ENCODE results near the gene PITPNM3. TPM values are rescaled to one million over a fixed set of nuclear protein-coding genes. Genes with fewer than 3 reads are reported as not detected.

PITPNM3 gene
- total and polyA plus RNA-seq, 2 donors (not counting 1 experiment from before 2014, with no cell fraction given) = 0.99 to 1.1 TPM

GRCh38 chr17:6448473-6448872 is 107.9 kb downstream of the PITPNM3 start:
- no peak for TF ChIP-seq CTCF (conservative IDR thresholded peaks at IDR 0.05 in 1 of 2, IDR thresholded peaks at IDR 0.05 in 1 of 2; ENCODE audit: low read depth in 1 of 2, low read length in 2 of 2)
- TF ChIP-seq EZH2 (IDR thresholded peaks at IDR 0.05; ENCODE audit: low read length, missing control alignments) = no peak
- Histone ChIP-seq H2AFZ (ENCODE audit: low read length) (no peak overlapping the region), H3K36me3 (ENCODE audit: control insufficient read depth, insufficient read depth, low read length) (peaks cover 3% of the 10 kb centered on the region), H3K9me3 (ENCODE audit: control insufficient read depth, insufficient read depth, low read depth, low read length) (no peaks in the 10 kb centered on the region), H3K27me3 (ENCODE audit: control insufficient read depth, insufficient read depth, low read length) (no peaks in the 10 kb centered on the region), H3K27ac (ENCODE audit: insufficient read depth, low read length) (no peak overlapping the region), H4K20me1 (ENCODE audit: control insufficient read depth, extremely low read depth, insufficient read depth, low read length) (no peaks in the 10 kb centered on the region), H3K4me1 (ENCODE audit: control insufficient read depth, extremely low read depth, insufficient read depth, low read length) (peaks cover 9% of the 10 kb centered on the region), H3K9ac (ENCODE audit: insufficient read depth, low read length) (no peak overlapping the region), H3K79me2 (ENCODE audit: control insufficient read depth, insufficient read depth, low read length) (no peaks in the 10 kb centered on the region), H3K4me3 (replicated peaks in 1 of 4; ENCODE audit: control extremely low read depth in 1 of 4, insufficient read depth in 1 of 4, low read depth in 3 of 4, low read length in 4 of 4) (no peak overlapping the region), H3K4me2 (ENCODE audit: extremely low read depth, insufficient read depth, low read length) (no peak overlapping the region)
- DNase-seq (ENCODE audit: low read depth in 2 of 2) = no peak

GRCh38 chr17:6446516-6447100 is 109.7 kb downstream of the PITPNM3 start:
- Histone ChIP-seq H3K9ac (ENCODE audit: insufficient read depth, low read length) (no peak overlapping the region), H4K20me1 (ENCODE audit: control insufficient read depth, extremely low read depth, insufficient read depth, low read length) (no peaks in the 10 kb centered on the region), H3K36me3 (ENCODE audit: control insufficient read depth, insufficient read depth, low read length) (peaks cover 3% of the 10 kb centered on the region), H3K4me3 (replicated peaks in 1 of 4; ENCODE audit: control extremely low read depth in 1 of 4, insufficient read depth in 1 of 4, low read depth in 3 of 4, low read length in 4 of 4) (no peak overlapping the region), H3K27me3 (ENCODE audit: control insufficient read depth, insufficient read depth, low read length) (no peaks in the 10 kb centered on the region), H2AFZ (ENCODE audit: low read length) (no peak overlapping the region), H3K9me3 (ENCODE audit: control insufficient read depth, insufficient read depth, low read depth, low read length) (no peaks in the 10 kb centered on the region), H3K4me2 (ENCODE audit: extremely low read depth, insufficient read depth, low read length) (no peak overlapping the region), H3K27ac (ENCODE audit: insufficient read depth, low read length) (no peak overlapping the region), H3K4me1 (ENCODE audit: control insufficient read depth, extremely low read depth, insufficient read depth, low read length) (peaks cover 9% of the 10 kb centered on the region), H3K79me2 (ENCODE audit: control insufficient read depth, insufficient read depth, low read length) (no peaks in the 10 kb centered on the region)
- no peak for DNase-seq (ENCODE audit: low read depth in 2 of 2)
- TF ChIP-seq CTCF (conservative IDR thresholded peaks at IDR 0.05 in 1 of 2, IDR thresholded peaks at IDR 0.05 in 1 of 2; ENCODE audit: low read depth in 1 of 2, low read length in 2 of 2) (no peak), EZH2 (IDR thresholded peaks at IDR 0.05; ENCODE audit: low read length, missing control alignments) (no peak)

DNA sequence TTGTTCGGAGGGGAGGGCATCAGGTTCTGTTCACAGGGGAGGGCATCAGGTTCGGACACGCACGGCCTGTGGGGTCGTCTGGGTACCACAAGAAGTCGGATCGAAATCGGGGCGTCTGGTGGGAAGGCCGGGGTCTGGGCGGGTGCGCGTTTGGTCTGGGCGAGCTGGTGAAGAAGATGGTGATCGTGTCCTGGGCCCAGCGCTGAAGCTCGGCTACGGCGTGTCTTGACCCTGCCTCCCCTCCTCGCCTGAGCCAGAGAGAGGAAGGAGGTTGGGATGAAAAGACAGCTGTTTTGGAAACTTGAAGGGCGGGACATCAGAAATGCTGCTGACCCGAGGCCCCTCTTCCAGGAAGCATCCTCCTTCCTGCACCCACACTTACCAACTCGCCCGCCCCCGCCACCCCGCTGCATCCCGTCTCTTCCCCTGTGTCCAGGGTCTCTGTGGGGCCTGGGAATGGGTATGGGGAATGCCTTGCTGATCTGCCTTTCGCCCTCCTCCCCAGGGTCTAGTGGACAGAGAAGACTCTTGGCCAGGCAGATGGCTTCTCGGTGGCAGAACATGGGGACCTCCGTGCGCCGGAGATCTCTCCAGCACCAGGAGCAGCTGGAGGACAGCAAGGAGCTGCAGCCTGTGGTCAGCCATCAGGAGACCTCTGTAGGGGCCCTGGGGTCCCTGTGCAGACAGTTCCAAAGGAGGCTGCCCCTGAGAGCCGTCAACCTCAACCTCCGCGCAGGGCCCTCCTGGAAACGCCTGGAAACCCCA is 111.6 kb downstream of the PITPNM3 start:
- H3K9me3 ChIP-seq (ENCODE audit: control insufficient read depth, insufficient read depth, low read depth, low read length) = no peaks in the 10 kb centered on the region
- peak overlapping the region; percentile 28 for H3K27ac ChIP-seq (ENCODE audit: insufficient read depth, low read length)
- peaks cover 3% of the 10 kb centered on the region for H3K27me3 ChIP-seq (ENCODE audit: control insufficient read depth, insufficient read depth, low read length)
- H3K9ac ChIP-seq (ENCODE audit: insufficient read depth, low read length) = peak overlapping the region; percentile 40
- H3K36me3 ChIP-seq (ENCODE audit: control insufficient read depth, insufficient read depth, low read length) = peaks cover 3% of the 10 kb centered on the region
- H3K79me2 ChIP-seq (ENCODE audit: control insufficient read depth, insufficient read depth, low read length) = no peaks in the 10 kb centered on the region
- H2AFZ ChIP-seq (ENCODE audit: low read length) = peak overlapping the region; percentile 47
- peaks cover 12% of the 10 kb centered on the region for H3K4me1 ChIP-seq (ENCODE audit: control insufficient read depth, extremely low read depth, insufficient read depth, low read length)
- TF ChIP-seq EZH2 (IDR thresholded peaks at IDR 0.05; ENCODE audit: low read length, missing control alignments) (no peak), CTCF (conservative IDR thresholded peaks at IDR 0.05 in 1 of 2, IDR thresholded peaks at IDR 0.05 in 1 of 2; ENCODE audit: low read depth in 1 of 2, low read length in 2 of 2) (no peak)
- H3K4me2 ChIP-seq (ENCODE audit: extremely low read depth, insufficient read depth, low read length) = peak overlapping the region; percentile 90
- DNase-seq (ENCODE audit: low read depth in 2 of 2) = no peak
- no peaks in the 10 kb centered on the region for H4K20me1 ChIP-seq (ENCODE audit: control insufficient read depth, extremely low read depth, insufficient read depth, low read length)
- peak overlapping the region; percentile 56 to 79 (median 76) for H3K4me3 ChIP-seq (replicated peaks in 1 of 4; ENCODE audit: control extremely low read depth in 1 of 4, insufficient read depth in 1 of 4, low read depth in 3 of 4, low read length in 4 of 4)

Measured in fibroblast of lung (primary cell).